OCI-LY1 (cell line): Measurements from ENCODE around the gene MEIOSIN.

ENCODE experiments used
- H2AFZ ChIP-seq: fragments of 200-600 bp; sonication (generic), shearing (Covaris generic); 2 replicates; pipeline ENCODE4 v1.6.0; 2014; ENCODE audit warnings: antibody characterized with exemption, mild to moderate bottlenecking, low read length
- H3F3A ChIP-seq: fragments of 200-600 bp; sonication (generic), shearing (Covaris generic); 2 replicates; pipeline ENCODE4 v1.6.0; 2014; ENCODE audit warnings: mild to moderate bottlenecking, antibody characterized with exemption, low read length, moderate library complexity; ENCODE audit not compliant: insufficient read depth
- H3K27ac ChIP-seq: fragments of 200-600 bp; sonication (generic); 2 replicates; pipeline ENCODE4 v1.5.1; 2014; ENCODE audit warnings: low read length, mixed run types, mild to moderate bottlenecking, low read depth; ENCODE audit not compliant: poor library complexity, severe bottlenecking
- H3K27me3 ChIP-seq: fragments of 200-600 bp; sonication (generic); 2 replicates; pipeline ENCODE4 v1.6.0; 2014; ENCODE audit warnings: antibody characterized with exemption, mild to moderate bottlenecking, low read length, moderate library complexity; ENCODE audit not compliant: insufficient read depth
- H3K36me3 ChIP-seq: fragments of 200-600 bp; sonication (generic); 2 replicates; pipeline ENCODE4 v1.6.1; 2014; ENCODE audit warnings: mild to moderate bottlenecking, antibody characterized with exemption, low read length, moderate library complexity, mixed read lengths; ENCODE audit not compliant: insufficient read depth
- H3K4me1 ChIP-seq: fragments of 200-600 bp; sonication (generic); 2 replicates; pipeline ENCODE4 v1.5.1; 2014; ENCODE audit warnings: mild to moderate bottlenecking, low read length, moderate library complexity; ENCODE audit not compliant: insufficient read depth, severe bottlenecking
- H3K4me2 ChIP-seq: fragments of 200-600 bp; sonication (generic), shearing (Covaris generic); 2 replicates; pipeline ENCODE4 v1.6.1; 2014; ENCODE audit warnings: low read length
- H3K4me3 ChIP-seq: fragments of 200-600 bp; sonication (generic); 2 replicates; pipeline ENCODE4 v1.5.1; 2014; ENCODE audit warnings: low read length, low read depth, mild to moderate bottlenecking, mixed read lengths; ENCODE audit not compliant: poor library complexity, severe bottlenecking
- H3K79me2 ChIP-seq: fragments of 200-600 bp; shearing (Covaris generic); 2 replicates; pipeline ENCODE4 v1.6.1; 2016; ENCODE audit warnings: mixed run types, low read length, mixed read lengths; ENCODE audit not compliant: insufficient read depth
- H3K9ac ChIP-seq: fragments of 200-600 bp; sonication (generic), shearing (Covaris generic); 2 replicates; pipeline ENCODE4 v1.6.1; 2014; ENCODE audit warnings: mild to moderate bottlenecking, low read length, mixed read lengths
- H3K9me2 ChIP-seq: fragments of 200-600 bp; sonication (generic), shearing (Covaris generic); 2 replicates; pipeline ENCODE4 v1.6.1; 2014; ENCODE audit warnings: low read depth, mild to moderate bottlenecking, low read length, mixed read lengths
- H3K9me3 ChIP-seq: fragments of 200-600 bp; shearing (Covaris generic); 2 replicates; pipeline ENCODE4 v1.6.1; 2014; ENCODE audit warnings: low read length, mixed read lengths
- H4K20me1 ChIP-seq: fragments of 200-600 bp; sonication (generic), shearing (Covaris generic); 2 replicates; pipeline ENCODE4 v1.6.0; 2016; ENCODE audit warnings: mild to moderate bottlenecking, low read length; ENCODE audit not compliant: insufficient read depth
- EZH2 ChIP-seq: fragments of 200-600 bp; sonication (generic), shearing (Covaris generic); IDR thresholded peaks from 2 replicates; pipeline ENCODE4 v1.8.0; 2017; ENCODE audit warnings: borderline replicate concordance, mixed run types, mild to moderate bottlenecking, antibody characterized with exemption, low read length, moderate library complexity, mixed read lengths
- TF ChIP-seq, protein P1 (sequence below): fragments of 200-600 bp; sonication (generic), shearing (Covaris generic); IDR thresholded peaks from 2 replicates; pipeline ENCODE4 v1.5.1; 2017; ENCODE audit warnings: mild to moderate bottlenecking, antibody characterized with exemption, low read length, moderate library complexity, mixed read lengths

Gene MEIOSIN

DNA sequence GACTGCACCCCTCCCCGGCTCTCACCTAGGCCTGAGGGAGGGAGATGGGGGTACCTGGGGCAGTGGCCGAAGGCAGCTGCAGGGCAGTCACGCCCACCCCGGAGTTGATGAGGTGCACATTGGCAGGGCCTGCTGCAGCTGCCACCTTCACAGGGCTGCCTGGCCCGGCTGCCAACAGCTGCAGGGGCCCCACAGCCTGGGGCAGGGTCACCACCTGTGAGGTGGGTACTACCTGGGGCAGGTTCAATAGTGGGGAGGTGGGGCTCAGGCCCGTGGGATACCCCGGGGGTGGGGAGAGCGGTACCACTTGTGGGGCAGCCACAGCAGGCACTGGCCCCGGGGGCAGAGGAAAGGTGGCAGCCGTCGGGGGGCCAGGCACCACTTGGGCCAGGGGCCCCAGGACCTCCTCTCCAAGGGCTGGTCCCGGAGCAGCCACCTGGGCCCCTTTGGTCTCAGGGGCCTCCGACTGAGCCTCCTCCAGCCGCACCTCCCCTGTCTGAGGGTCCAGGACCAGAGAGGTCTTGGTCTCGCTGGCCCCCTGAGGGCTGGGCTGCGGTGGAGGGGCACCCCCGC is 33.1 kb downstream of the MEIOSIN start:
- peaks cover 13% of the 10 kb centered on the region for H3K4me1 ChIP-seq
- H3F3A ChIP-seq: no peaks in the 10 kb centered on the region
- H3K27ac ChIP-seq: no peak overlapping the region
- no peaks in the 10 kb centered on the region for H3K79me2 ChIP-seq
- no peak overlapping the region for H2AFZ ChIP-seq
- H3K4me2 ChIP-seq: no peak overlapping the region
- no peak for TF ChIP-seq EZH2
- TF ChIP-seq, protein P1, sequence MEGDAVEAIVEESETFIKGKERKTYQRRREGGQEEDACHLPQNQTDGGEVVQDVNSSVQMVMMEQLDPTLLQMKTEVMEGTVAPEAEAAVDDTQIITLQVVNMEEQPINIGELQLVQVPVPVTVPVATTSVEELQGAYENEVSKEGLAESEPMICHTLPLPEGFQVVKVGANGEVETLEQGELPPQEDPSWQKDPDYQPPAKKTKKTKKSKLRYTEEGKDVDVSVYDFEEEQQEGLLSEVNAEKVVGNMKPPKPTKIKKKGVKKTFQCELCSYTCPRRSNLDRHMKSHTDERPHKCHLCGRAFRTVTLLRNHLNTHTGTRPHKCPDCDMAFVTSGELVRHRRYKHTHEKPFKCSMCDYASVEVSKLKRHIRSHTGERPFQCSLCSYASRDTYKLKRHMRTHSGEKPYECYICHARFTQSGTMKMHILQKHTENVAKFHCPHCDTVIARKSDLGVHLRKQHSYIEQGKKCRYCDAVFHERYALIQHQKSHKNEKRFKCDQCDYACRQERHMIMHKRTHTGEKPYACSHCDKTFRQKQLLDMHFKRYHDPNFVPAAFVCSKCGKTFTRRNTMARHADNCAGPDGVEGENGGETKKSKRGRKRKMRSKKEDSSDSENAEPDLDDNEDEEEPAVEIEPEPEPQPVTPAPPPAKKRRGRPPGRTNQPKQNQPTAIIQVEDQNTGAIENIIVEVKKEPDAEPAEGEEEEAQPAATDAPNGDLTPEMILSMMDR: no peak
- H3K27me3 ChIP-seq: no peaks in the 10 kb centered on the region; the same call in 1 of the 2 replicates
- no peaks in the 10 kb centered on the region for H3K9me2 ChIP-seq
- no peak overlapping the region for H3K9ac ChIP-seq
- H3K4me3 ChIP-seq: no peak overlapping the region
- H4K20me1 ChIP-seq: no peaks in the 10 kb centered on the region
- H3K36me3 ChIP-seq: no peaks in the 10 kb centered on the region
- H3K9me3 ChIP-seq: no peaks in the 10 kb centered on the region

DNA sequence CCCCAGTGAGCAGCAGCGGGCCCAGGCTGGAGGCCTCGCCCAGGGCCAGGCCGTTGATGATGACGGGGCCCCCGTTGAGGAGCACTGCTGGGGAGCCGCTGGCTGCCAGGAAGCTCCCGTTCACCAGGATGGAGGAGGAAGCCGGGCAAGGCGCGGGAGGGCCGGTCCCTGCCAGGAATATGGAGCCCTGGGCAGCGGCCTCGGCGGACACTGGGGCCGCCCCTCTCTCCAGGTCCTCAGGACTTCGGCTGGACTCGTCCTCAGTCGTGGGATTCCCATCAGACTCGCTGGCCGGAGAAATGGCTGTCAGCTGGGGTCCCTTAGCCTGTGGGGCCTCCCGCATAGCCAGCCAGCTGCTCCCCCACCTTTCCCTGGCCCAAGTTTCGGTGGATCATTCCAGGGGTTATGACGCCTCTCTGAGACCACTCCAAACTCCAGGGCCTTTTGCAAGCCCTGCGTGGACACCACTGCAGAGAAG is 33.7 kb downstream of the MEIOSIN start:
- H3K9me2 ChIP-seq: no peaks in the 10 kb centered on the region
- H3K27me3 ChIP-seq: no peaks in the 10 kb centered on the region; the same call in 1 of the 2 replicates
- H3F3A ChIP-seq: no peaks in the 10 kb centered on the region
- no peak overlapping the region for H3K27ac ChIP-seq
- H4K20me1 ChIP-seq: no peaks in the 10 kb centered on the region
- H3K36me3 ChIP-seq: no peaks in the 10 kb centered on the region
- TF ChIP-seq, protein P1: no peak
- no peak for TF ChIP-seq EZH2
- H3K4me2 ChIP-seq: no peak overlapping the region
- no peaks in the 10 kb centered on the region for H3K9me3 ChIP-seq
- H3K4me1 ChIP-seq: peaks cover 16% of the 10 kb centered on the region
- H3K9ac ChIP-seq: no peak overlapping the region
- H2AFZ ChIP-seq: no peak overlapping the region
- no peak overlapping the region for H3K4me3 ChIP-seq
- no peaks in the 10 kb centered on the region for H3K79me2 ChIP-seq

DNA sequence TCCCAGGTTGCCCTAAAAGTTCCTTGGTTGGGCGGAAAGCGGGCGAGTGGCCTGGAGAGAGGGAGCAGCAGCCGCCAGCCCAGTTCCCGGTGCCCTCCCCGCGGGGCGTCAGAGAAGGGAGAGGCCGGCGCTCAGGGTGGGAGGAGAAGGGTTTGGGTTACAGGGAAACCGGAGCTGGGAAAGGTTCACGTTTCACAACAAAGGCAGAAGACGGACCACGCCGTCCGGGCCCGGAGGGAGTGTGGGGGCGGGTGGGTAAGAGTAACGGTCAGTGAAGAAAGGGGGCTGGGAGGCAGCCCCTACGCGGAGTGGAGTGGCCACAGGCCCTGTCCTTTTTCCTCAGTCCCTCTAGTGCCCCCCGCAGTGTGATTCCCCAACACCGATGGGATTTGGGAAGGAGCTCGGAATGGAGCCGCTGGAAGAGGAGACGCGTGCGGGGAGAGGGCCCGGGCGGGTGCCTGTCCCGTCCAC is 34.2 kb downstream of the MEIOSIN start:
- no peak overlapping the region for H2AFZ ChIP-seq
- TF ChIP-seq EZH2: no peak
- TF ChIP-seq, protein P1: no peak
- H3K27ac ChIP-seq: no peak overlapping the region
- peak overlapping the region; percentile 76 for H3K4me3 ChIP-seq
- H3K79me2 ChIP-seq: no peaks in the 10 kb centered on the region
- H3F3A ChIP-seq: no peaks in the 10 kb centered on the region
- H3K4me2 ChIP-seq: no peak overlapping the region
- H3K27me3 ChIP-seq: no peaks in the 10 kb centered on the region; the same call in 1 of the 2 replicates
- no peaks in the 10 kb centered on the region for H4K20me1 ChIP-seq
- peaks cover 21% of the 10 kb centered on the region for H3K4me1 ChIP-seq
- H3K9me3 ChIP-seq: no peaks in the 10 kb centered on the region
- H3K36me3 ChIP-seq: no peaks in the 10 kb centered on the region
- no peak overlapping the region for H3K9ac ChIP-seq
- H3K9me2 ChIP-seq: no peaks in the 10 kb centered on the region
